ENCODE results near the gene SH3BGRL3. TPM values are rescaled to one million over a fixed set of nuclear protein-coding genes. Genes with fewer than 3 reads are reported as not detected.

SH3BGRL3 gene
- polyA plus RNA-seq, 1 donor from 2014 or later: 12.8 TPM

GRCh38 chr1:26257222-26257621, 22.7 kb upstream of the SH3BGRL3 start:
- no peak overlapping the region for H3K4me2 ChIP-seq (ENCODE audit: low read length)
- no peak overlapping the region for H3K27ac ChIP-seq (ENCODE audit: low read length)
- H2AFZ ChIP-seq (ENCODE audit: low read depth, low read length): no peak overlapping the region
- H3K4me3 ChIP-seq (ENCODE audit: low read length): no peak overlapping the region
- H3K27me3 ChIP-seq (ENCODE audit: insufficient read depth, low read depth, low read length): no peaks in the 10 kb centered on the region
- H3K9me2 ChIP-seq (ENCODE audit: insufficient read depth, low read length): no peaks in the 10 kb centered on the region
- H3F3A ChIP-seq (ENCODE audit: insufficient read depth, low read length, poor library complexity, severe bottlenecking): no peaks in the 10 kb centered on the region
- H3K79me2 ChIP-seq (replicated peaks; ENCODE audit: insufficient read depth, low read length): no peaks in the 10 kb centered on the region
- H3K36me3 ChIP-seq (ENCODE audit: insufficient read depth, low read length): no peaks in the 10 kb centered on the region
- no peaks in the 10 kb centered on the region for H3K9me3 ChIP-seq (ENCODE audit: low read length)
- H3K9ac ChIP-seq (ENCODE audit: low read length): no peak overlapping the region
- H4K20me1 ChIP-seq (ENCODE audit: insufficient read depth): no peaks in the 10 kb centered on the region
- TF ChIP-seq CTCF (IDR thresholded peaks at IDR 0.05; ENCODE audit: poor library complexity, severe bottlenecking): no peak
- no peak for TF ChIP-seq MXI1 (conservative IDR thresholded peaks at IDR 0.05; ENCODE audit: poor library complexity, severe bottlenecking)
- no peak for TF ChIP-seq REST (IDR thresholded peaks at IDR 0.05; ENCODE audit: borderline replicate concordance)
- TF ChIP-seq POLR2AphosphoS5 (IDR thresholded peaks at IDR 0.05): no peak
- TF ChIP-seq EZH2 (IDR thresholded peaks at IDR 0.05; ENCODE audit: borderline replicate concordance, insufficient read depth, low read length, poor library complexity, severe bottlenecking): no peak
- no peak for TF ChIP-seq EP300 (conservative IDR thresholded peaks at IDR 0.05; ENCODE audit: poor library complexity, severe bottlenecking)
- TF ChIP-seq RAD21 (conservative IDR thresholded peaks at IDR 0.05): no peak
- no peak for TF ChIP-seq SMC3 (conservative IDR thresholded peaks at IDR 0.05; ENCODE audit: poor library complexity)
- no peak for TF ChIP-seq TAF1 (IDR thresholded peaks at IDR 0.05; ENCODE audit: low read depth)

- Histone ChIP-seq H3K79me2 (replicated peaks; ENCODE audit: insufficient read depth, low read length) (no peaks in the 10 kb centered on the region), H3K4me2 (ENCODE audit: low read length) (no peak overlapping the region), H3K9ac (ENCODE audit: low read length) (no peak overlapping the region), H3K9me2 (ENCODE audit: insufficient read depth, low read length) (no peaks in the 10 kb centered on the region), H3K9me3 (ENCODE audit: low read length) (no peaks in the 10 kb centered on the region), H3F3A (ENCODE audit: insufficient read depth, low read length, poor library complexity, severe bottlenecking) (no peaks in the 10 kb centered on the region), H3K27ac (ENCODE audit: low read length) (no peak overlapping the region), H3K4me3 (ENCODE audit: low read length) (no peak overlapping the region), H3K27me3 (ENCODE audit: insufficient read depth, low read depth, low read length) (no peaks in the 10 kb centered on the region), H2AFZ (ENCODE audit: low read depth, low read length) (no peak overlapping the region), H3K36me3 (ENCODE audit: insufficient read depth, low read length) (no peaks in the 10 kb centered on the region), H4K20me1 (ENCODE audit: insufficient read depth) (no peaks in the 10 kb centered on the region)
- TF ChIP-seq TAF1 (IDR thresholded peaks at IDR 0.05; ENCODE audit: low read depth): no peak
These were observed 20.9 kb upstream of the SH3BGRL3 start for GRCh38 chr1:26259005-26259404.

GRCh38 chr1:26259578-26259977, 20.3 kb upstream of the SH3BGRL3 start:
- Histone ChIP-seq H3K79me2 (replicated peaks; ENCODE audit: insufficient read depth, low read length) (no peaks in the 10 kb centered on the region), H3K36me3 (ENCODE audit: insufficient read depth, low read length) (no peaks in the 10 kb centered on the region), H3F3A (ENCODE audit: insufficient read depth, low read length, poor library complexity, severe bottlenecking) (no peaks in the 10 kb centered on the region), H3K27ac (ENCODE audit: low read length) (no peak overlapping the region), H2AFZ (ENCODE audit: low read depth, low read length) (no peak overlapping the region), H3K4me3 (ENCODE audit: low read length) (no peak overlapping the region), H4K20me1 (ENCODE audit: insufficient read depth) (no peaks in the 10 kb centered on the region), H3K9me3 (ENCODE audit: low read length) (no peaks in the 10 kb centered on the region), H3K27me3 (ENCODE audit: insufficient read depth, low read depth, low read length) (no peaks in the 10 kb centered on the region), H3K4me2 (ENCODE audit: low read length) (no peak overlapping the region), H3K9me2 (ENCODE audit: insufficient read depth, low read length) (no peaks in the 10 kb centered on the region), H3K9ac (ENCODE audit: low read length) (no peak overlapping the region)
- TF ChIP-seq EZH2 (IDR thresholded peaks at IDR 0.05; ENCODE audit: borderline replicate concordance, insufficient read depth, low read length, poor library complexity, severe bottlenecking) (no peak), CTCF (IDR thresholded peaks at IDR 0.05; ENCODE audit: poor library complexity, severe bottlenecking) (no peak), TAF1 (IDR thresholded peaks at IDR 0.05; ENCODE audit: low read depth) (no peak), MXI1 (conservative IDR thresholded peaks at IDR 0.05; ENCODE audit: poor library complexity, severe bottlenecking) (no peak), POLR2AphosphoS5 (IDR thresholded peaks at IDR 0.05) (no peak)
